GM23338 (cell line): ENCODE data around the gene SIGLEC7. TPM values are rescaled to one million over a fixed set of nuclear protein-coding genes. Genes with fewer than 3 reads are reported as not detected.

Source experiments
- ATAC-seq: fragments of 200-7000 bp; cut with Tn5 transposase; 3 replicates; pipeline ENCODE4 v1.9.1; 2020
- DNase-seq: peaks from one replicate; pipeline ENCODE4 v3.0.0-alpha.2; 2015; ENCODE audit warnings: low spot score
- H2AFZ ChIP-seq: fragments of 200-600 bp; sonication (generic); 2 replicates; pipeline ENCODE4 v1.8.0; 2016; ENCODE audit warnings: antibody characterized with exemption, mild to moderate bottlenecking, moderate library complexity
- H3F3A ChIP-seq: fragments of 200-600 bp; sonication (generic); replicated peaks from 2 replicates; pipeline ENCODE4 v1.8.0; 2017; ENCODE audit warnings: antibody characterized with exemption, mixed run types, low read depth
- H3K27ac ChIP-seq: fragments of 200-600 bp; sonication (generic); 2 replicates; pipeline ENCODE4 v1.6.1; 2016; ENCODE audit warnings: low read depth
- H3K27me3 ChIP-seq: fragments of 200-600 bp; sonication (generic); 2 replicates; pipeline ENCODE4 v1.8.0; 2016; ENCODE audit warnings: mild to moderate bottlenecking, mixed run types, moderate library complexity; ENCODE audit not compliant: insufficient read depth
- H3K36me3 ChIP-seq: fragments of 200-600 bp; sonication (generic); 2 replicates; pipeline ENCODE4 v1.8.0; 2016; ENCODE audit warnings: mild to moderate bottlenecking; ENCODE audit not compliant: insufficient read depth
- H3K4me1 ChIP-seq: fragments of 200-600 bp; sonication (generic); 2 replicates; pipeline ENCODE4 v1.8.0; 2016; ENCODE audit warnings: mild to moderate bottlenecking, moderate library complexity; ENCODE audit not compliant: insufficient read depth
- H3K4me2 ChIP-seq: fragments of 200-600 bp; sonication (generic); 2 replicates; pipeline ENCODE4 v1.7.1; 2017; ENCODE audit warnings: mixed run types
- H3K4me3 ChIP-seq: fragments of 200-600 bp; sonication (generic); 2 replicates; pipeline ENCODE4 v1.6.1; 2016; ENCODE audit warnings: mixed run types
- H3K79me2 ChIP-seq: fragments of 200-600 bp; sonication (generic); replicated peaks from 2 replicates; pipeline ENCODE4 v1.8.0; 2017; ENCODE audit warnings: mild to moderate bottlenecking; ENCODE audit not compliant: insufficient read depth
- H3K9me2 ChIP-seq: fragments of 200-600 bp; sonication (generic); 2 replicates; pipeline ENCODE4 v1.8.0; 2017; ENCODE audit not compliant: insufficient read depth
- H4K20me1 ChIP-seq: fragments of 200-600 bp; sonication (generic); replicated peaks from 2 replicates; pipeline ENCODE4 v1.8.0; 2017; ENCODE audit warnings: mild to moderate bottlenecking; ENCODE audit not compliant: insufficient read depth
- H3K27ac Mint-ChIP-seq: 2 replicates; pipeline ENCODE4 v1.8.0; 2020; ENCODE audit warnings: inconsistent platforms, mild to moderate bottlenecking, moderate library complexity, mixed read lengths
- H3K27me3 Mint-ChIP-seq: 3 replicates; pipeline ENCODE4 v1.8.0; 2022; ENCODE audit warnings: low read depth, mild to moderate bottlenecking, moderate library complexity, mixed read lengths, inconsistent platforms; ENCODE audit not compliant: insufficient read depth, poor library complexity
- H3K36me3 Mint-ChIP-seq: 3 replicates; pipeline ENCODE4 v1.8.0; 2021; ENCODE audit warnings: low read depth, mild to moderate bottlenecking, inconsistent platforms, moderate library complexity, mixed read lengths
- H3K4me1 Mint-ChIP-seq: 3 replicates; pipeline ENCODE4 v1.8.0; 2020; ENCODE audit warnings: mild to moderate bottlenecking, inconsistent platforms, mixed read lengths
- H3K4me3 Mint-ChIP-seq: 3 replicates; pipeline ENCODE4 v1.8.0; 2021; ENCODE audit warnings: moderate library complexity, mild to moderate bottlenecking, inconsistent platforms, mixed read lengths
- H3K9me3 Mint-ChIP-seq: 3 replicates; pipeline ENCODE4 v1.8.0; 2020; ENCODE audit warnings: moderate library complexity, mild to moderate bottlenecking, inconsistent platforms, mixed read lengths
- CREB1 ChIP-seq: fragments of 250-450 bp; sonication (Bioruptor Pico); IDR thresholded peaks from 2 replicates; pipeline ENCODE4 v1.5.0; 2020; ENCODE audit warnings: low read depth, mild to moderate bottlenecking, moderate library complexity
- EZH2 ChIP-seq: fragments of 200-600 bp; sonication (generic); IDR thresholded peaks from one replicate; pipeline ENCODE4 v1.8.0; 2017; ENCODE audit warnings: antibody characterized with exemption, mild to moderate bottlenecking, low read depth; ENCODE audit not compliant: unreplicated experiment
- EZH2phosphoT487 ChIP-seq: fragments of 200-600 bp; sonication (generic); IDR thresholded peaks from one replicate; pipeline ENCODE4 v1.8.1; 2018; ENCODE audit warnings: antibody characterized with exemption; ENCODE audit not compliant: unreplicated experiment
- JUNB ChIP-seq: IDR thresholded peaks from one replicate; pipeline ENCODE4 v1.6.1; 2016; ENCODE audit warnings: antibody characterized with exemption; ENCODE audit not compliant: unreplicated experiment
- NANOG ChIP-seq: IDR thresholded peaks from 2 replicates; pipeline ENCODE4 v1.6.1; 2016; ENCODE audit warnings: antibody characterized with exemption, borderline replicate concordance
- STAT1 ChIP-seq: IDR thresholded peaks from one replicate; pipeline ENCODE4 v1.6.1; 2016; ENCODE audit warnings: antibody characterized with exemption; ENCODE audit not compliant: unreplicated experiment
- ZNF114 ChIP-seq: fragments of 250-450 bp; sonication (Bioruptor Pico); IDR thresholded peaks from 2 replicates; pipeline ENCODE4 v1.5.0; 2020; ENCODE audit warnings: mild to moderate bottlenecking, moderate library complexity
- polyA plus RNA-seq: library from polyadenylated mRNA; unstranded; fragments of >200 nt; fragmentation: Nextera tagmentation; extraction: Ambion mirVana; gene quantifications from 2 replicates; pipeline ENCODE4 v1.2.1, GENCODE V29; 2016
- total RNA-seq: library from RNA; depleted of rRNA; stranded (reverse); fragments of >200 nt; shearing (Covaris generic); gene quantifications from 2 replicates; pipeline ENCODE4 v1.2.3, GENCODE V29; 2014
- TF ChIP-seq, protein P1 (sequence below): IDR thresholded peaks from one replicate; pipeline ENCODE4 v1.6.1; 2018; ENCODE audit warnings: antibody characterized with exemption; ENCODE audit not compliant: unreplicated experiment
- TF ChIP-seq, protein P2 (sequence below), 2 experiments: fragments of 200-600 bp in 1 of 2; sonication (generic) in 1 of 2; conservative IDR thresholded peaks; 2 replicates each; pipeline versions ENCODE4 v1.5.1 to v1.6.1; 2016 to 2017; ENCODE audit warnings: antibody characterized with exemption in 2 of 2, low read depth in 2 of 2, mild to moderate bottlenecking in 2 of 2, moderate library complexity in 1 of 2
- TF ChIP-seq, protein P3 (sequence below): IDR thresholded peaks from 2 replicates; pipeline ENCODE4 v1.6.1; 2016; ENCODE audit warnings: antibody characterized with exemption

Gene SIGLEC7
- total and polyA plus RNA-seq, 2 experiments from 2014 or later: not detected

DNA sequence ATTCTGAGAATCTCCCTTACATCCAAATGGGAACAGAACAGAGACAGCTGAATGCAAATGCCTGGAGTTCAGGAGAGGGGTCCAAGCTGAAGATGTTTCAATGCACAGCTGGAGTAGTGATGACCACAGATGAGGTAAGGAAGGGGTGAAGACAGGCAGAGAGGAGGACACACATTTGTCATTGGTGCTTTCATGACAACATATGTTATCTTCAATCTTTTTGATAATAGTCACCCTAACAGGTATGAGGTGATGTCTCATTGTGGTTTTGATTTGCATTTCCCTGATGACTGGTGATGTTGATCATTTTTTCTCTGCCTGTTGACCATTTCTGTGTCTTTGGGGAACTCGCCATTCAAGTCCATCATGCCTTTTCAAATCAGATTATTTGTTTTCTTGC, 19.2 kb downstream of the SIGLEC7 start:
- Histone ChIP-seq H3K27ac (no peak overlapping the region), H3K9me2 (no peaks in the 10 kb centered on the region), H3K4me2 (no peak overlapping the region), H3K27me3 (no peaks in the 10 kb centered on the region), H2AFZ (no peak overlapping the region), H3K4me3 (no peak overlapping the region), H3F3A (no peaks in the 10 kb centered on the region), H3K36me3 (no peaks in the 10 kb centered on the region), H3K79me2 (no peaks in the 10 kb centered on the region), H3K4me1 (no peaks in the 10 kb centered on the region), H4K20me1 (no peaks in the 10 kb centered on the region)
- DNase-seq: no peak
- no peaks in the 10 kb centered on the region for H3K36me3 Mint-ChIP-seq
- peaks cover 3% of the 10 kb centered on the region; the same call in 1 of the 3 replicates for H3K4me1 Mint-ChIP-seq
- H3K27ac Mint-ChIP-seq: no peak overlapping the region
- peaks cover 7% of the 10 kb centered on the region for H3K27me3 Mint-ChIP-seq
- TF ChIP-seq, protein P1, sequence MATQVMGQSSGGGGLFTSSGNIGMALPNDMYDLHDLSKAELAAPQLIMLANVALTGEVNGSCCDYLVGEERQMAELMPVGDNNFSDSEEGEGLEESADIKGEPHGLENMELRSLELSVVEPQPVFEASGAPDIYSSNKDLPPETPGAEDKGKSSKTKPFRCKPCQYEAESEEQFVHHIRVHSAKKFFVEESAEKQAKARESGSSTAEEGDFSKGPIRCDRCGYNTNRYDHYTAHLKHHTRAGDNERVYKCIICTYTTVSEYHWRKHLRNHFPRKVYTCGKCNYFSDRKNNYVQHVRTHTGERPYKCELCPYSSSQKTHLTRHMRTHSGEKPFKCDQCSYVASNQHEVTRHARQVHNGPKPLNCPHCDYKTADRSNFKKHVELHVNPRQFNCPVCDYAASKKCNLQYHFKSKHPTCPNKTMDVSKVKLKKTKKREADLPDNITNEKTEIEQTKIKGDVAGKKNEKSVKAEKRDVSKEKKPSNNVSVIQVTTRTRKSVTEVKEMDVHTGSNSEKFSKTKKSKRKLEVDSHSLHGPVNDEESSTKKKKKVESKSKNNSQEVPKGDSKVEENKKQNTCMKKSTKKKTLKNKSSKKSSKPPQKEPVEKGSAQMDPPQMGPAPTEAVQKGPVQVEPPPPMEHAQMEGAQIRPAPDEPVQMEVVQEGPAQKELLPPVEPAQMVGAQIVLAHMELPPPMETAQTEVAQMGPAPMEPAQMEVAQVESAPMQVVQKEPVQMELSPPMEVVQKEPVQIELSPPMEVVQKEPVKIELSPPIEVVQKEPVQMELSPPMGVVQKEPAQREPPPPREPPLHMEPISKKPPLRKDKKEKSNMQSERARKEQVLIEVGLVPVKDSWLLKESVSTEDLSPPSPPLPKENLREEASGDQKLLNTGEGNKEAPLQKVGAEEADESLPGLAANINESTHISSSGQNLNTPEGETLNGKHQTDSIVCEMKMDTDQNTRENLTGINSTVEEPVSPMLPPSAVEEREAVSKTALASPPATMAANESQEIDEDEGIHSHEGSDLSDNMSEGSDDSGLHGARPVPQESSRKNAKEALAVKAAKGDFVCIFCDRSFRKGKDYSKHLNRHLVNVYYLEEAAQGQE: no peak
- no peak for TF ChIP-seq CREB1 (CRISPR knock-in tag)
- H3K4me3 Mint-ChIP-seq: no peak overlapping the region
- ATAC-seq: no peak
- no peaks in the 10 kb centered on the region; the same call in 2 of the 3 replicates for H3K9me3 Mint-ChIP-seq

DNA sequence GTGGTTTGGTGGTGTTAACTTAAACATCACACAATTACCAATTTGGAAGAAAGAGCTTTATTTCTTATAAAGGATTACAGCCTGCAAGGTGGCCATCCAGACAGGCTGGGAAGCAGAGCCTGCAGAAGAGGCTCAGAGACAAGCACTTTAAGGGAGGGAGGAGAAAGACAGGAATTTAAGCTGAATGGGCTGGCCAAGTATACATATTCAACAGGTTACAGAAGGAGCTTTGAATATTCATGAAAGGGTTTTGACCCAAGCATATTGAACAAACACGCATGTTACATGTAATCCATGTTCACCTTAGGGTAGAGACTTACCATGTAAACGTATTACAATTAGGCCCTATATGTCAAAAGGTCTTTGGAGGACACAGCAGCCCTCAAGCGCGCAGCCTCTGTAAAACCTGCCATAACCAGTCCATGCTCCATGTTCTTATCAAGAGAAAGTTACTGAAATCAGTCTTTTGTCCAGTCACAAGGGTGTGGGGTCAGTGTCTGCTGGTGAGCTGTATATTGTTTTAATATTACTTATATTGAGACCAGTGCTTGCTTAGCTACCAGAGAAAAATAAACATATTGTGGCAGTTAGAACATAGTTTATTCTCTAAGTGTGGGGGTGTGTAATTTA, 19.9 kb downstream of the SIGLEC7 start:
- Mint-ChIP-seq H3K4me3 (no peak overlapping the region), H3K27me3 (peaks cover 7% of the 10 kb centered on the region), H3K27ac (no peak overlapping the region), H3K4me1 (0 out of 3 replicates have a peak, but pooled peaks cover 2% of the 10 kb centered on the region), H3K36me3 (no peaks in the 10 kb centered on the region), H3K9me3 (no peaks in the 10 kb centered on the region; the same call in 1 of the 3 replicates)
- Histone ChIP-seq H3K9me2 (no peaks in the 10 kb centered on the region), H3K27me3 (no peaks in the 10 kb centered on the region), H4K20me1 (no peaks in the 10 kb centered on the region), H3K4me1 (no peaks in the 10 kb centered on the region), H3K4me3 (no peak overlapping the region), H3K27ac (no peak overlapping the region), H3K79me2 (no peaks in the 10 kb centered on the region), H3K4me2 (no peak overlapping the region), H3F3A (no peaks in the 10 kb centered on the region), H2AFZ (no peak overlapping the region), H3K36me3 (no peaks in the 10 kb centered on the region)
- DNase-seq (no peak), ATAC-seq (no peak)
- no peak for TF ChIP-seq EZH2
- TF ChIP-seq EZH2phosphoT487: no peak
- no peak for TF ChIP-seq STAT1
- no peak for TF ChIP-seq JUNB
- TF ChIP-seq NANOG: no peak
- TF ChIP-seq, protein P2, sequence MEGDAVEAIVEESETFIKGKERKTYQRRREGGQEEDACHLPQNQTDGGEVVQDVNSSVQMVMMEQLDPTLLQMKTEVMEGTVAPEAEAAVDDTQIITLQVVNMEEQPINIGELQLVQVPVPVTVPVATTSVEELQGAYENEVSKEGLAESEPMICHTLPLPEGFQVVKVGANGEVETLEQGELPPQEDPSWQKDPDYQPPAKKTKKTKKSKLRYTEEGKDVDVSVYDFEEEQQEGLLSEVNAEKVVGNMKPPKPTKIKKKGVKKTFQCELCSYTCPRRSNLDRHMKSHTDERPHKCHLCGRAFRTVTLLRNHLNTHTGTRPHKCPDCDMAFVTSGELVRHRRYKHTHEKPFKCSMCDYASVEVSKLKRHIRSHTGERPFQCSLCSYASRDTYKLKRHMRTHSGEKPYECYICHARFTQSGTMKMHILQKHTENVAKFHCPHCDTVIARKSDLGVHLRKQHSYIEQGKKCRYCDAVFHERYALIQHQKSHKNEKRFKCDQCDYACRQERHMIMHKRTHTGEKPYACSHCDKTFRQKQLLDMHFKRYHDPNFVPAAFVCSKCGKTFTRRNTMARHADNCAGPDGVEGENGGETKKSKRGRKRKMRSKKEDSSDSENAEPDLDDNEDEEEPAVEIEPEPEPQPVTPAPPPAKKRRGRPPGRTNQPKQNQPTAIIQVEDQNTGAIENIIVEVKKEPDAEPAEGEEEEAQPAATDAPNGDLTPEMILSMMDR (conservative IDR thresholded peaks at IDR 0.05; ENCODE audit: low read depth in 2 of 2): no peak
- no peak for TF ChIP-seq ZNF114 (CRISPR knock-in tag)
- TF ChIP-seq, protein P3, sequence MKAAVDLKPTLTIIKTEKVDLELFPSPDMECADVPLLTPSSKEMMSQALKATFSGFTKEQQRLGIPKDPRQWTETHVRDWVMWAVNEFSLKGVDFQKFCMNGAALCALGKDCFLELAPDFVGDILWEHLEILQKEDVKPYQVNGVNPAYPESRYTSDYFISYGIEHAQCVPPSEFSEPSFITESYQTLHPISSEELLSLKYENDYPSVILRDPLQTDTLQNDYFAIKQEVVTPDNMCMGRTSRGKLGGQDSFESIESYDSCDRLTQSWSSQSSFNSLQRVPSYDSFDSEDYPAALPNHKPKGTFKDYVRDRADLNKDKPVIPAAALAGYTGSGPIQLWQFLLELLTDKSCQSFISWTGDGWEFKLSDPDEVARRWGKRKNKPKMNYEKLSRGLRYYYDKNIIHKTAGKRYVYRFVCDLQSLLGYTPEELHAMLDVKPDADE: no peak
- TF ChIP-seq, protein P1: no peak
